Measurements from ENCODE around the gene MYO1H. TPM values are rescaled to one million over a fixed set of nuclear protein-coding genes. Genes with fewer than 3 reads are reported as not detected.

MYO1H gene
- total RNA-seq, 2 experiments from 2014 or later: not detected

DNA sequence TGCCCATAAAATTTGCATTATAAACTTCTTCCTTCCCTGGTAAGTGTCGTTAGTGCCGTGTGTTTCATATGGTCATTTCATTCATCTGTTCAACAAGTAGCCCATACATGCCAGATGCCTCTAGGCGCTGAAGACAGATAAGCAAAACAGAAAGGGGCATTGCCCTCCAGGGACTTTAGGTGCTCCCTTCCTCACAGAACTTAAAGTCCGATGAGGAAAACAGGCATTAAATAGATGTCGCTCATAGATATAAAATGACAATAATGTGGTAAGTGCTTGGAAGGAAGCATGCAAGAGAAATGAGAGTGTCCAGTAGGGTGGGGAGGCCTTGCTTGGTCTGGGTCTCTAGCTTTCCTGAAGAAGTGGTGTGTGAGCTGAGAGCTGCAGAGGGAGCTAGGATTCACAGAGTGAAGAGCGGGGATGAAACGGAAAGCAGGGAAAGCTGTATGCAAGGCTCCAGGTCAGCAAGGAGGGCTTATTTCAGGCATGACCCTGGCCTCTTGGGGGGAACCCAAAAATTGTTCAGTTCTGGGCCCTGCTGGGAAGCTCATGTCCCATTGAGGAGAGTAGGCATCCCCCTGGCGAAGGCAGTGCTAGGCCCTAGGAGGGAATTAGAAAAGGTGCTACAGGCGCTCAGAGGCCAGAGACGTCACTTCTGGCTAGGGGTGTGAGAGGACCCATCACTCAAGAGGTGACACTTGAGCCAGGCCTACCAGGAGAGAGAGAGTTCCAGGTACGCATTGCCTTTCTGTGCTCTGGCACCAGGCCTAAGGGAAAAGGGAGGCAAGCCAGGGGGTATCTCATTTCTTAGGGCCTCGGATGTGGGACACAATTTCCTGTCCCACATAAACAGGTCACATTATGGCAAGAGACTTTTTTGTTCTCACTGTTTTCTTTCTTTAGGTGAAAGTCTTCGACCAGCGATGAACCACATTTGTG, 141.6 kb downstream of the MYO1H start:
- POLR2A ChIA-PET: no interaction called here
- TF ChIP-seq, protein P1, sequence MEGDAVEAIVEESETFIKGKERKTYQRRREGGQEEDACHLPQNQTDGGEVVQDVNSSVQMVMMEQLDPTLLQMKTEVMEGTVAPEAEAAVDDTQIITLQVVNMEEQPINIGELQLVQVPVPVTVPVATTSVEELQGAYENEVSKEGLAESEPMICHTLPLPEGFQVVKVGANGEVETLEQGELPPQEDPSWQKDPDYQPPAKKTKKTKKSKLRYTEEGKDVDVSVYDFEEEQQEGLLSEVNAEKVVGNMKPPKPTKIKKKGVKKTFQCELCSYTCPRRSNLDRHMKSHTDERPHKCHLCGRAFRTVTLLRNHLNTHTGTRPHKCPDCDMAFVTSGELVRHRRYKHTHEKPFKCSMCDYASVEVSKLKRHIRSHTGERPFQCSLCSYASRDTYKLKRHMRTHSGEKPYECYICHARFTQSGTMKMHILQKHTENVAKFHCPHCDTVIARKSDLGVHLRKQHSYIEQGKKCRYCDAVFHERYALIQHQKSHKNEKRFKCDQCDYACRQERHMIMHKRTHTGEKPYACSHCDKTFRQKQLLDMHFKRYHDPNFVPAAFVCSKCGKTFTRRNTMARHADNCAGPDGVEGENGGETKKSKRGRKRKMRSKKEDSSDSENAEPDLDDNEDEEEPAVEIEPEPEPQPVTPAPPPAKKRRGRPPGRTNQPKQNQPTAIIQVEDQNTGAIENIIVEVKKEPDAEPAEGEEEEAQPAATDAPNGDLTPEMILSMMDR (IDR thresholded peaks at IDR 0.05): no peak
- H3K36me3 ChIP-seq (ENCODE audit: insufficient read depth, low read length): peaks cover 96% of the 10 kb centered on the region
- Mint-ChIP-seq H3K27me3 (no peaks in the 10 kb centered on the region), H3K27ac (no peak overlapping the region), H3K36me3 (ENCODE audit: low read depth) (peaks cover 92% of the 10 kb centered on the region), H3K9me3 (no peaks in the 10 kb centered on the region), H3K4me3 (no peak overlapping the region), H3K4me1 (ENCODE audit: low read depth) (no peaks in the 10 kb centered on the region)
- CTCF ChIA-PET: no interaction called here
- intact Hi-C loops (cut with DNase I, micrococcal nuclease): no loop called here
- H3K27me3 ChIP-seq (ENCODE audit: control insufficient read depth in 1 of 2, insufficient read depth in 2 of 2, low read length in 2 of 2): no peaks in the 10 kb centered on the region
- DNase-seq (no peak), ATAC-seq (ENCODE audit: poor library complexity) (no peak)
- H3K4me3 ChIP-seq (ENCODE audit: low read length): no peak overlapping the region
- H3K27ac ChIP-seq (ENCODE audit: low read depth in 1 of 2, low read length in 2 of 2): no peak overlapping the region
- H3K9me3 ChIP-seq (ENCODE audit: control insufficient read depth in 1 of 2, insufficient read depth in 1 of 2, low read length in 2 of 2): no peaks in the 10 kb centered on the region
- H3K4me1 ChIP-seq (ENCODE audit: insufficient read depth, low read length): no peaks in the 10 kb centered on the region

DNA sequence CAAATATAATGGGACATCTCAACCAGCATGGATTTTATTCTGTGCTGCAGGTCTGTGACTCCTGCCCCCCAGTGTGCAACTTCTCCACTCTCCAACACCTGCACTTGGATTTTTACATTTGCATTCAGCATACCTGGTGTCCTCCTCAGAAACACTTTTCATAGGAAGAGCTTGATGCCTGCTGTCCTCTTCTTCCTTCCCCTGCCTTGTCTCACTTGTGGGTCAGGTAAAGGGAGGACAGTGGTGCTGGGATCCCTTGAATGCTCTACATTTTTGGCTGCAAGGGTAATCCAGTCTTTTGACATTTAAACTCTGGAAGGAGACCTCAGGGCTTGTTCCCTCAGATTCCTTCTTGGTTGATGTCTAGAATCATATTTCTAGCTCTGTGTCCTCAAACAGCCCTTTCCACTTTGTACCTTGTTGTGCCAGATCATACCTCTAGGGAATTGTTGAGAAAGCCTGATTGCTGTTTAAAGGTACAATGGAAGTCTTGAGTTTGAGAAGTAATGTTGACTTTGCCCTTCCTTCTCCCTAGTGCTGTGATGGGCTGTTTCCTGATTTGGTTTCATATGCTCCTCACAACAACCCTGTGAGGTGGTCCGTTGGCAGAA, 142.4 kb downstream of the MYO1H start:
- no peak for DNase-seq
- Mint-ChIP-seq H3K27ac (no peak overlapping the region), H3K4me1 (ENCODE audit: low read depth) (no peaks in the 10 kb centered on the region), H3K9me3 (no peaks in the 10 kb centered on the region), H3K4me3 (no peak overlapping the region), H3K27me3 (no peaks in the 10 kb centered on the region), H3K36me3 (ENCODE audit: low read depth) (peaks cover 92% of the 10 kb centered on the region)
- TF ChIP-seq, protein P1 (IDR thresholded peaks at IDR 0.05): no peak
- Histone ChIP-seq H3K4me3 (ENCODE audit: low read length) (no peak overlapping the region), H3K36me3 (ENCODE audit: insufficient read depth, low read length) (peaks cover 96% of the 10 kb centered on the region), H3K27ac (ENCODE audit: low read depth in 1 of 2, low read length in 2 of 2) (no peak overlapping the region), H3K4me1 (ENCODE audit: insufficient read depth, low read length) (no peaks in the 10 kb centered on the region), H3K27me3 (ENCODE audit: control insufficient read depth in 1 of 2, insufficient read depth in 2 of 2, low read length in 2 of 2) (no peaks in the 10 kb centered on the region), H3K9me3 (ENCODE audit: control insufficient read depth in 1 of 2, insufficient read depth in 1 of 2, low read length in 2 of 2) (no peaks in the 10 kb centered on the region)
- intact Hi-C loops (cut with DNase I, micrococcal nuclease): no loop called here
- CTCF ChIA-PET: no interaction called here
- POLR2A ChIA-PET: no interaction called here
- ATAC-seq (ENCODE audit: poor library complexity): no peak

- Mint-ChIP-seq H3K27me3 (no peaks in the 10 kb centered on the region), H3K36me3 (ENCODE audit: low read depth) (peaks cover 92% of the 10 kb centered on the region), H3K9me3 (no peaks in the 10 kb centered on the region), H3K4me3 (no peak overlapping the region), H3K27ac (no peak overlapping the region), H3K4me1 (ENCODE audit: low read depth) (no peaks in the 10 kb centered on the region)
- DNase-seq (no peak), ATAC-seq (ENCODE audit: poor library complexity) (no peak)
- intact Hi-C loops (cut with DNase I, micrococcal nuclease): no loop called here
- POLR2A ChIA-PET: no interaction called here
- TF ChIP-seq, protein P1 (IDR thresholded peaks at IDR 0.05): no peak
- Histone ChIP-seq H3K36me3 (ENCODE audit: insufficient read depth, low read length) (peaks cover 90% of the 10 kb centered on the region), H3K4me3 (ENCODE audit: low read length) (no peak overlapping the region), H3K9me3 (ENCODE audit: control insufficient read depth in 1 of 2, insufficient read depth in 1 of 2, low read length in 2 of 2) (no peaks in the 10 kb centered on the region), H3K27ac (ENCODE audit: low read depth in 1 of 2, low read length in 2 of 2) (no peak overlapping the region), H3K27me3 (ENCODE audit: control insufficient read depth in 1 of 2, insufficient read depth in 2 of 2, low read length in 2 of 2) (no peaks in the 10 kb centered on the region), H3K4me1 (ENCODE audit: insufficient read depth, low read length) (no peaks in the 10 kb centered on the region)
- CTCF ChIA-PET: no interaction called here
Measured at GRCh38 chr12:109491671-109492070, 144.0 kb downstream of the MYO1H start.
